Measurements from ENCODE around the gene CRISPLD2. TPM values are rescaled to one million over a fixed set of nuclear protein-coding genes. Genes with fewer than 3 reads are reported as not detected.

CRISPLD2 gene
- polyA plus RNA-seq, 3 donors = 6.7 to 9.2 (median 7.8) TPM

GRCh38 chr16:84957792-84958191 lies 138.0 kb downstream of the CRISPLD2 start:
- DNase-seq (ENCODE audit: extremely low read depth in 1 of 11, low read depth in 9 of 11, low spot score in 4 of 11) = no peak

Other genes with a start within 250 kb of the CRISPLD2 start
- gene COTL1, start 201.9 kb upstream of the CRISPLD2 start, polyA plus RNA-seq (ENCODE audit: insufficient read length in 3 of 3) = 100 to 1,000 TPM; 141 to 146 (median 143) TPM
- gene KLHL36, start 171.5 kb upstream of the CRISPLD2 start, polyA plus RNA-seq (ENCODE audit: insufficient read length in 3 of 3) = 10 to 100 TPM; 24.6 to 36.2 (median 29.2) TPM
- gene USP10, start 120.0 kb upstream of the CRISPLD2 start, polyA plus RNA-seq (ENCODE audit: insufficient read length in 3 of 3) = 100 to 1,000 TPM; 112 to 134 (median 113) TPM
- gene ZDHHC7, start 191.6 kb downstream of the CRISPLD2 start, polyA plus RNA-seq (ENCODE audit: insufficient read length in 3 of 3) = 10 to 100 TPM; 50.8 to 62.5 (median 59.0) TPM
- gene KIAA0513, start 207.8 kb downstream of the CRISPLD2 start, polyA plus RNA-seq (ENCODE audit: insufficient read length in 3 of 3) = 1 to 10 TPM; 4.0 to 5.6 (median 4.3) TPM

Data from renal cortex interstitium (tissue), 11 donors.